HG02678 (cell line): ENCODE results near the gene CPA1.

Experiments
- ATAC-seq: cut with Tn5 transposase; IDR thresholded peaks from one replicate; pipeline ENCODE4 v1.9.1; 2021; ENCODE audit warnings: mild to moderate bottlenecking, moderate library complexity; ENCODE audit not compliant: unreplicated experiment

CPA1 gene

GRCh38 chr7:130421684-130422083 is 41.4 kb downstream of the CPA1 start:
- ATAC-seq: no peak

- no peak for ATAC-seq
Measured at GRCh38 chr7:130423501-130424037, 43.3 kb downstream of the CPA1 start.

- no peak for ATAC-seq
Measured at GRCh38 chr7:130425796-130426195, 45.5 kb downstream of the CPA1 start.

GRCh38 chr7:130426564-130426963 is 46.3 kb downstream of the CPA1 start:
- ATAC-seq: no peak

- no peak for ATAC-seq
Measured at GRCh38 chr7:130429019-130429418, 48.7 kb downstream of the CPA1 start.

- no peak for ATAC-seq
Measured at GRCh38 chr7:130430115-130430514, 49.8 kb downstream of the CPA1 start.

GRCh38 chr7:130430841-130431666 is 50.8 kb downstream of the CPA1 start:
- no peak for ATAC-seq

GRCh38 chr7:130432886-130433285 is 52.6 kb downstream of the CPA1 start:
- no peak for ATAC-seq

- ATAC-seq: no peak
Measured at GRCh38 chr7:130433301-130433700, 53.0 kb downstream of the CPA1 start.

GRCh38 chr7:130435311-130435854 is 55.1 kb downstream of the CPA1 start:
- no peak for ATAC-seq

GRCh38 chr7:130436253-130436652 is 56.0 kb downstream of the CPA1 start:
- no peak for ATAC-seq
